GM18508 (cell line): Measurements from ENCODE around the gene GJA1.
"Not testable (repeated sequence)": the region's sequence is repeated elsewhere in the genome, so short reads cannot be mapped to it uniquely, and the experiment has no call there.

Experiments used
- ATAC-seq: cut with Tn5 transposase; IDR thresholded peaks from one replicate; pipeline ENCODE4 v1.9.1; 2021; ENCODE audit warnings: moderate number of reproducible peaks; ENCODE audit not compliant: insufficient read depth, unreplicated experiment

The GJA1 gene

GRCh38 chr6:121436960-121437850, 1.8 kb downstream of the GJA1 start:
- no peak for ATAC-seq

DNA sequence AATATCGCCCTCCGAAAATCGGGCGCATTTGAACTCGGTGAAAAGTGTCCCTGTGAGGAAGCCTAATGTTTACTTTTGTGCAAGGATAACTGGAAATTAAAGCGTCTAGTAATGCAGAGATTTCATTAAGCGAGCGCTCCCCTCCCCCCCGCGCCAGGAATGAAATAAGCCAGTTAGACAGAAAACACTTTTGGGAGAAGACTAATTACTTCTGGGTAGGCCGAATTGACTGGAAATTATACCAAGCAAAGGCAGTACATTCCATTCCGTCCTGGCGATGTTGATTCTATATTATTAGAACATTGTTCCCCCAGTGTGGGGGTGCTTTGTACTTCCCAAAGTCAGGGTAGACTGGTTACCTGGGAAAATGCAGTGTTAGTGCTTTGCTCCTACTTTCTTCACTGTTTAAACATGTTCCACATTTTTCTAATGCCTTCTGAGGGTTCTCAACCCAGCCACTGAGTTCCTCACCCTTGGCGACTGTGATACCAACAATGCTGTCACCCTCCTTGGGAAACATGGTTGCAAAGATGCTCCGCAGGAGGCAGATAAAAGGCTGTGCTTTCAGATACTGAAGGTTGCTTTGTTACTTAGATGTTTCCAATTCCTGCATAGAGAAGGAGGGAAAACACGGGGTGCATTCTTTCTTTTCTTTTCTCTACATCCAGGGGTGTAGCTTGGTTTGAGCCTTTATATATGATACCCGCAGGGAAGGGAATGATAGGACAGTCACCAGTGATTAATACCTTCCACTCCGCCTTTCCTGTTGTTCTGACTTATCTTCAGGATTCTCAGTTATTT, 2.6 kb downstream of the GJA1 start:
- ATAC-seq, result no peak

DNA sequence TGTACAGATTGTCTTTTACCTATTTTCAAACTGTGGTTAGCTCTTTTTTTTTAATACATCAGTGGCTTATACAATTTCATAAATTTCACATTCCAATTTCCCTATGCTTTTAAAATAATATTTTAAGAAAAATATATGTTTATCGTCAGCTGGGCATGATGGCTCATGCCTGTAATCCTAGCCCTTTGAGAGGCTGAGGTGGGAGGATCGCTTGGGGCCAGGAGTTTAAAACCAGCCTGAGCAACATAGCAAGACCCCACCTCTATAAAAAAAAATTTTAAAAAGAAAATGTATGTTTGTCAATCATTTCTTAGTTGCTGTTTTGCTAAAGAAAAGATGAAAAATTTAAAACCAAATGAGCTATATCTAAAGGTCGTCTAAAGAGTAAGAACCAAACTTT, 3.4 kb downstream of the GJA1 start:
- ATAC-seq, result no peak

DNA sequence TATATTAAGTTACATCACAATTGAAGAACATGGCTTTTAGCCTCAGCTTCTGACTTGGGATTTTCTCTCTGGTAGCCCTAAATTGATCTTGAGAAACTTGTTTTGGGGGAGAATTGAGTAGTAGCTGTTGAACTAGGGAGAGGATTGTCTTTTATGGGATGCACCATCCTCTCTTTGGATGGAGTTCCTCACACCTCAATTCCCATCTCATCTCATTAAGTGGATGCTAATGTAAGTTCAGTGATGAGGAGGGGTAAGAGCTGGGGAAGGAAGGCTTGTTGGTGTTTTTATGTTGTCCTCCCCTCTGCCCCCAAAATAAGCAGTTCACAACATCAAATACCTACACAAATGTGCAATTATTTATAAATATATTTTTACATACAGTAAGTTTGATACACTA, 4.0 kb downstream of the GJA1 start:
- no peak for ATAC-seq

DNA sequence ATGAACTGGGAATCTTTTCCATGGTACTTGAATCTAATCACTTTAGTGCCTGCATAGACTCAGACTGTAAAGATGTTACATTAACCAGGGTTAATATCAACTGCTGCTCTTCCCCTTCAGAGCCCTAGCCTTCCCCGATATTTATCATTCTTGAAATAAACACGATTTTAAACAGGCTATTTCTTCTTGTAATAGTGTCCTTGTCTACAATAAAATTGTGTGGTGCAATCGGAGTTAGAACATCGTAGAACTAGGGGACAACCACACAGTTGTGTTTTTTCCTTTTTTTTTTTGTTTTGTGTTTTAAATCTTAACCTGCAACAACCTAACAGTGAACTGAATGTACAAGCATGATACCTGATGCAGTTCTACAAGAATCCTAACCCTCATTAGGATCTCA, 4.5 kb downstream of the GJA1 start:
- ATAC-seq, result no peak

- no peak for ATAC-seq
These were observed 6.0 kb downstream of the GJA1 start for GRCh38 chr6:121441477-121441876.

GRCh38 chr6:121442576-121442975, 7.1 kb downstream of the GJA1 start:
- no peak for ATAC-seq

DNA sequence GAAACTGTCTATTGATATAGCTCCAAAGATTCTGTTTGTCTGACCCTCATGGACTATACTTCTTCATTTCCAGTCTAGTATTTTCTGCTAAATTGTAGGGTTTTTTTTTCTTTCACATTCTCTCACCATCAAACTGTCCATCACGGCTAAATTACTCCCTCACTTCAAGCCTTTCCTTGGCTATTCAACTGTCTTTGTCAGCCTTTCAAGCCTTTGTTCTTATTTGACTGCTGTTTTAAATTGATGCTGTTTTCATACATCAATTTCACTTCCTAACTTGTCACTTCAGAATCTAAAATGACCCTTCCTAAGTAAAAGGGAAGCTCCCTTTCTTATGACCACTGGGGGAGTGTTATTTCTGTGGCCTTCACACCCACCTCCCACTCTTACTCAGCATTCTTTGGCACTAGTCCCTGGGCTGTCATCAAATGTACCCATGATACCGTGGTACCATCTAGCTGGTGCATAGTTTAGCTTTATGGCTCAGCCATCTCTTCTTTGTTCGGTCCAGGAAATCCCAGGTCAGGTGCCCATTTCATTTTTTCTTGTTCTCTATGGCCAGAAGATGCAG, 8.6 kb downstream of the GJA1 start:
- ATAC-seq, result no peak

DNA sequence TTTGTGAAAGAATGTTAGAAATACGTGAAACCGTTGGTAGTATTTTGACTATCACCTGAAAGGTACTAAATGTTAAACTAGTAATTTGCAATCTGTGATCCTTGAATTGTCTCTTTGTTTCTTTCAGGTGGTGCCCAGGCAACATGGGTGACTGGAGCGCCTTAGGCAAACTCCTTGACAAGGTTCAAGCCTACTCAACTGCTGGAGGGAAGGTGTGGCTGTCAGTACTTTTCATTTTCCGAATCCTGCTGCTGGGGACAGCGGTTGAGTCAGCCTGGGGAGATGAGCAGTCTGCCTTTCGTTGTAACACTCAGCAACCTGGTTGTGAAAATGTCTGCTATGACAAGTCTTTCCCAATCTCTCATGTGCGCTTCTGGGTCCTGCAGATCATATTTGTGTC, 11.3 kb downstream of the GJA1 start:
- ATAC-seq, result not testable (repeated sequence)

DNA sequence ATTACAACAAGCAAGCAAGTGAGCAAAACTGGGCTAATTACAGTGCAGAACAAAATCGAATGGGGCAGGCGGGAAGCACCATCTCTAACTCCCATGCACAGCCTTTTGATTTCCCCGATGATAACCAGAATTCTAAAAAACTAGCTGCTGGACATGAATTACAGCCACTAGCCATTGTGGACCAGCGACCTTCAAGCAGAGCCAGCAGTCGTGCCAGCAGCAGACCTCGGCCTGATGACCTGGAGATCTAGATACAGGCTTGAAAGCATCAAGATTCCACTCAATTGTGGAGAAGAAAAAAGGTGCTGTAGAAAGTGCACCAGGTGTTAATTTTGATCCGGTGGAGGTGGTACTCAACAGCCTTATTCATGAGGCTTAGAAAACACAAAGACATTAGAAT, 12.3 kb downstream of the GJA1 start:
- ATAC-seq, result not testable (repeated sequence)

DNA sequence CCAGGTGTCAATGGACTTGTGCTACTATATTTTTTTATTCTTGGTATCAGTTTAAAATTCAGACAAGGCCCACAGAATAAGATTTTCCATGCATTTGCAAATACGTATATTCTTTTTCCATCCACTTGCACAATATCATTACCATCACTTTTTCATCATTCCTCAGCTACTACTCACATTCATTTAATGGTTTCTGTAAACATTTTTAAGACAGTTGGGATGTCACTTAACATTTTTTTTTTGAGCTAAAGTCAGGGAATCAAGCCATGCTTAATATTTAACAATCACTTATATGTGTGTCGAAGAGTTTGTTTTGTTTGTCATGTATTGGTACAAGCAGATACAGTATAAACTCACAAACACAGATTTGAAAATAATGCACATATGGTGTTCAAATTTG, 13.1 kb downstream of the GJA1 start:
- not testable (repeated sequence) for ATAC-seq

DNA sequence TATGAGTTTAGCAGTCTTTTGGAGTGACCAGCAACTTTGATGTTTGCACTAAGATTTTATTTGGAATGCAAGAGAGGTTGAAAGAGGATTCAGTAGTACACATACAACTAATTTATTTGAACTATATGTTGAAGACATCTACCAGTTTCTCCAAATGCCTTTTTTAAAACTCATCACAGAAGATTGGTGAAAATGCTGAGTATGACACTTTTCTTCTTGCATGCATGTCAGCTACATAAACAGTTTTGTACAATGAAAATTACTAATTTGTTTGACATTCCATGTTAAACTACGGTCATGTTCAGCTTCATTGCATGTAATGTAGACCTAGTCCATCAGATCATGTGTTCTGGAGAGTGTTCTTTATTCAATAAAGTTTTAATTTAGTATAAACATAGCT, 13.9 kb downstream of the GJA1 start:
- no peak for ATAC-seq

GRCh38 chr6:121450242-121450641, 14.8 kb downstream of the GJA1 start:
- no peak for ATAC-seq

DNA sequence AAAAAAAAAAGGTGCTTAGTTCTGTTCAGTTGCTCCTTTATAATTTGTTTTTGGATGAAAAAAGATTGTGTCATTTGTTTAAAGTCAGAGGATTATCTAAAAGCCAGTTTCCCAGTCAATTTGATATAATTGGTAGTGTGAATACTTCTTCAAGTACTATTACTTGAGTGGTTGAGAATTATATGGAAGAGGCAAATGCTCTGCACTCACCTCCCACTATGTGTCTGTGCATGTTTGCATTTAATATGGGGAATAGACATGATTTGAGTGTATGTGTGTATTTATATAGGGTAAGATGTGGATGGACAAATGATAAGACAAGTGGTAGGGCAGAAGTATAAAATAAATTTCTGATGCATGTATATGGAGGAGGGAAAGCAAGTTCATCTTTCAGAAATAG, 15.8 kb downstream of the GJA1 start:
- ATAC-seq, result no peak

GRCh38 chr6:121453191-121453590, 17.7 kb downstream of the GJA1 start:
- no peak for ATAC-seq

GRCh38 chr6:121460170-121460569, 24.7 kb downstream of the GJA1 start:
- no peak for ATAC-seq

DNA sequence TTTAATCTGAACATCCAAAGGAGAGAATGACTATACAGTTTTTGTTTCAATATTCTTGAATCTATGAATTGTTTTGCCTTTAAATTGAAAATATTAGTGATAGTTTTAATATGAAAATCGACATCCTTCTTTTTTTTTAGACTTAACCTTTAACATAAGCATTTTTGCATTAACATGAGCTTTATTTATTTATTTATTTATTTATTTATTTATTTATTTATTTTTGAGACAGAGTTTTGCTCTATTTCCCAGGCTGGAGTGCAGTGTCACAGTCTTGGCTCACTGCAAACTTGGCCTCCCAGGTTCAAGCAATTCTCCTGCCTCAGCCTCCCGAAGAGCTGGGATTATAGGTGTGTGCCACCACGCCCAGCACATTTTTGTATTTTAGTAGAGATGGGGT, 27.6 kb downstream of the GJA1 start:
- ATAC-seq, result no peak

DNA sequence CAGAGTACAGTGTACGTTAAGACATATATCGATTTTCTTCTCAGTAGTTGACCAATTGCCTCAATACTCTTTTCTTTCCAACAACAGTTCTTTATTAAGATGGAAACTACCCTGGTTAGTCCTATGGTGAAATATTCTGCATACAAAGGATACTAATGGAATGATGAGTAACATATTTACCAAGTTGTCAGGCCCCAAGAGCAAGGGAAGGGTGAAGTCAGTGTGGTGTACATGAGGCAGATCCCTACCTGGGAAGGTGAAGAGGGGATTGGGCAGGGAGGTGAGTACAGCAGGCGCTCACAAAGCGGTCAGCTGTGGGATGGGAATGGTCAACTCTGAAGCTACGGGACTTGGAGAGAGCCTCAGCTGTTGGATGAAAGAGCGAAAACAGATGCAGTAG, 29.7 kb downstream of the GJA1 start:
- no peak for ATAC-seq

DNA sequence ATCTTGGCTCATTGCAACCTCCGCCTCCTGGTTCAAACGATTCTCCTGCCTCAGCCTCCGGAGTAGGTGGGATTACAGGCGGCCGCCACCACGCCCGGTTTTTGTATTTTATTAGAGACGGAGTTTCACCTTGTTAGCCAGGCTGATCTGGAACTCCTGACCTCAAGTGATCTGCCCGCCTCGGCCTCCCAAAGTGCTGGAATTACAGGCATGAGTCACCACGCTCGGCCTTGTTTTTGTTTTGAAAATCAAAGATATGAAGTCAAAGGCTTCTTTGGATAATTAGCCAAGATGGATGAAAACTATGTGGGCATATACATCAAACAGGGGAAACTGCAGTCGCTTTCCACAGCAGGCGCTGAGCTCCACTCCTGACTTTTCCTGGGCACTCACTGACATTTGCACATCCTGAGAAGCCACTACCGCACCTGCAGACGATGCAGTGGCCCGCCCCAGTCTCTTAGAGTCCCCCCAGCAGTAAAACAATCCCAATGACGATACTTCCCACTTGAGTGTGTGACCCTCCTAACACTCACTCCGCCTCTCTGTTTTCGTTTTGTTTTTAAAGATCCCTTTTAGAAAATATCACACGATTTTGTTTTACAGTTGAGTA, 44.1 kb downstream of the GJA1 start:
- ATAC-seq, result no peak

- ATAC-seq, result no peak
These were observed 44.8 kb downstream of the GJA1 start for GRCh38 chr6:121480099-121480713.
